SH-SY5Y (cell line): Measurements from ENCODE around the gene FYTTD1.

Experiments
- GATA2 ChIP-seq: IDR thresholded peaks from 2 replicates; pipeline ENCODE4 v1.6.1; 2011; ENCODE audit warnings: mild to moderate bottlenecking, low read depth, low read length
- GATA3 ChIP-seq: IDR thresholded peaks from 2 replicates; pipeline ENCODE4 v1.6.1; 2011; ENCODE audit warnings: low read depth, mild to moderate bottlenecking, low read length, moderate library complexity

GRCh38 chr3:197748597-197749314 lies 927 bp upstream of the FYTTD1 start:
- TF ChIP-seq GATA2 (no peak), GATA3 (no peak)
